Spleen (tissue), 7 donors: ENCODE measurements around the gene NARS2.

Source experiments
- POLR2A ChIP-seq, 3 donors: fragments of 450-650 bp; IDR thresholded peaks; one replicate each; pipeline ENCODE4 v1.5.1; 2017; ENCODE audit warnings: antibody characterized with exemption in 3 of 3, mild to moderate bottlenecking in 1 of 3
- POLR2AphosphoS5 ChIP-seq, 3 donors: sonication (generic); formaldehyde crosslinking; IDR thresholded peaks; one replicate each; pipeline ENCODE4 v1.5.1; 2017; ENCODE audit warnings: antibody characterized with exemption in 3 of 3
- TF ChIP-seq, protein P1 (sequence below), 11 experiments: fragments of 200-600 bp in 7 of 11; fragments of 450-650 bp in 4 of 11; sonication (generic) in 4 of 11; IDR thresholded peaks in 8 of 11; conservative IDR thresholded peaks in 3 of 11; 1 replicate in 7 of 11; 2 replicates in 4 of 11; pipeline versions ENCODE4 v1.4.0 to v1.8.0; 2016 to 2021; ENCODE audit warnings: antibody characterized with exemption in 11 of 11, inconsistent platforms in 4 of 11, mild to moderate bottlenecking in 1 of 11
- donor health status: DM: no; HTN: no; CAD: no; lungs with moderate emphysema.
- donor health status: DM: no; HTN: no; CAD: no.
- donor health status: DM: no; HTN: no; CAD: no.

DNA sequence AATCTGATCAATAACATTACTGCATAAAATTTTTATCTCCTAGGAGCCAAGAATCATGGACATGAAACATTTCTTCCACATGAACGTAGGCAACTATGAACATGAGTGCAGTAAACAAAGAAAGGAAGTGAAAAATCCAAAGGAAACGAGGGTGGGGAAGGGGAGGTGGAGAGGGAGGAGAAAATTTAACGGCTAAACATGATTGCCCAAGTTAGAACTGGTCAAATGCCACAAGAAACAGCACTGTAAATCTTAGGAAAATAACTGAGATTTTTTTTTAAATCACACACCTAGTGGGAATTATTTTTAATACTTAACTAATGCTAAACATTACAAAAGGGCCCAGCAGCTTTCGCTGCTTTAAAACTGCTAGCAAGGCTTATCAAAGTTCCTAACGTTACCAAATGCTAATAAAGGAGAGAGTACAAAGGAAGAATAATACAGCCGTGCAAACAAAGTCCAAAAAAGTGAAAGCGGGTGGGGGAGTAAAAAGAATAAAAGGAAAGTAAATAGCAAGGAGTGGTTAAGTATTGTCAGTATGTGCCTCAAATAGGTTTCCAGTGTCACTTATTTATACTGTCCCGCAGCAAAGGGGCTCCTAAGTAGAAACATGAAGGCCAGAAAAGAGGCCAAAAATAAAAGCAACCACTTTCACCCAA, 13.7 kb downstream of the NARS2 start:
- no peak for TF ChIP-seq POLR2A (IDR thresholded peaks at IDR 0.05)
- TF ChIP-seq, protein P1, sequence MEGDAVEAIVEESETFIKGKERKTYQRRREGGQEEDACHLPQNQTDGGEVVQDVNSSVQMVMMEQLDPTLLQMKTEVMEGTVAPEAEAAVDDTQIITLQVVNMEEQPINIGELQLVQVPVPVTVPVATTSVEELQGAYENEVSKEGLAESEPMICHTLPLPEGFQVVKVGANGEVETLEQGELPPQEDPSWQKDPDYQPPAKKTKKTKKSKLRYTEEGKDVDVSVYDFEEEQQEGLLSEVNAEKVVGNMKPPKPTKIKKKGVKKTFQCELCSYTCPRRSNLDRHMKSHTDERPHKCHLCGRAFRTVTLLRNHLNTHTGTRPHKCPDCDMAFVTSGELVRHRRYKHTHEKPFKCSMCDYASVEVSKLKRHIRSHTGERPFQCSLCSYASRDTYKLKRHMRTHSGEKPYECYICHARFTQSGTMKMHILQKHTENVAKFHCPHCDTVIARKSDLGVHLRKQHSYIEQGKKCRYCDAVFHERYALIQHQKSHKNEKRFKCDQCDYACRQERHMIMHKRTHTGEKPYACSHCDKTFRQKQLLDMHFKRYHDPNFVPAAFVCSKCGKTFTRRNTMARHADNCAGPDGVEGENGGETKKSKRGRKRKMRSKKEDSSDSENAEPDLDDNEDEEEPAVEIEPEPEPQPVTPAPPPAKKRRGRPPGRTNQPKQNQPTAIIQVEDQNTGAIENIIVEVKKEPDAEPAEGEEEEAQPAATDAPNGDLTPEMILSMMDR (IDR thresholded peaks at IDR 0.05 in 8 of 11, conservative IDR thresholded peaks at IDR 0.05 in 3 of 11) = no peak
- no peak for TF ChIP-seq POLR2AphosphoS5 (IDR thresholded peaks at IDR 0.05)
